ENCODE measurements around the gene ZNF660.
A peak's percentile ranks its signal among the peaks of the same experiment; 100 is the strongest.
"Not testable (repeated sequence)": the region's sequence is repeated elsewhere in the genome, so short reads cannot be mapped to it uniquely, and the experiment has no call there.

ZNF660 gene

DNA sequence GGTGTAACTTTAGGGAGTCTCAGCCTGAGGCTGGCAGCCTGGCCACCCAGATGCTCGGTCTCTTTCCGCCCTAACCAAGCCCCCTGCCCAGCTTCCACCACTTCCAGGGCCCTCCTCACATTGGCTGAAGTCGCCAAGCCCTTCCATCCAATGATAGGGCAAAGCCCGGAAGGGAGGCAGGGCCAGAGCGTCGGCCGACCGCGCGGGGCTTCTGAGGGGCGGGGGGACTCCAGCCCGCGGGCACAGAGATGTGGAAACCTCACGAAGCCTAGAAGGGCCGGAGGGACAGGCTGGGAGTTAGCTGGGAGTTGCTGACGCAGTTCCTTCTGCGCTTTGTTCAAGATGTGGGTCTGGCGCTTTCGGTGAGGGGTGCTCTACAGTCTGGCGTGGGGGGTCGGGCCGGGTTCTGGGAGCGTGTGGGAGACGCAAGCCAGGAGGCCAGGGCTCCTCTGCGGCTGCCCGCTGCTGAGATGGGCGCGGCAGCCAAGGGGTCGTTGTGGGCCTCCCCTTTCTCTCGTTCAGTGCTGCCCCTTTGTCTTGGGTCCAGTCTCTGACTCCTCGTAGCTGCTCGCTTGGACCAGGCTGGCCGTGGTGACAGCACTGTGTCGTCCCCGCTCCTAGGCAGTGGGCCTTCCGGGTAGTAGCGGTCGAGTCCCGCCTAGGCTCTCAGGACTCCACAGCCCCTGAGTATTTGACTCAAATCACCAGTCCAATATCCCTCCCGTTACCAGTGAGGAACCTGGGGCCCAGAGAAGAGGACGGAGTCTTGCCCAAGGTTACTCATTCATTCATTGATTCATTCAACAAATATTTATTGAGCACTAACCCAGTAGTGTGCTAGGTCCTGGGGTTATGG lies at the start of gene ZNF660:
Gene ZNF660, plus strand, starts transcription at position 319 of the 856 bp plus-strand sequence. CDS start 9,230 bp downstream, outside the sequence.
- DNase-seq: peak; percentile 2

DNA sequence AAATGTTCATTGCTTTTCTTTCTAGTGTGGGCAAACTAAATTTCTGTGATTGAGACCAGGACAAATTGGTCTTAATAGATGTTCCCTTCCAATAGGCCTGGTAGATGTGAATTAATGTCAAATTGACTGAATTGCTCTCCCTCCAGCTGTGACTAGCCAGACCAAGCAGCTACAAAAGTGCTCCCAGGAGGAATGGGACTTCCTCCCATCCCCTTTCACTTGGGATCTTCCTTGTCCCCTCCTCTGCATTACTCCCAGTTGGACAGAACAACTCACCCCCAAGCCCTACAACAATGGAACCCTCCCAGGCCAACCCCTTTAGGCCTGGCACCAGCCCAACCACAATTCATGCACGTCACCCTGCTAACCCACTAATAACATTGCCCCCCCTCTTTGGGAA lies 49.4 kb upstream of the ZNF660 start:
- no peak for DNase-seq

DNA sequence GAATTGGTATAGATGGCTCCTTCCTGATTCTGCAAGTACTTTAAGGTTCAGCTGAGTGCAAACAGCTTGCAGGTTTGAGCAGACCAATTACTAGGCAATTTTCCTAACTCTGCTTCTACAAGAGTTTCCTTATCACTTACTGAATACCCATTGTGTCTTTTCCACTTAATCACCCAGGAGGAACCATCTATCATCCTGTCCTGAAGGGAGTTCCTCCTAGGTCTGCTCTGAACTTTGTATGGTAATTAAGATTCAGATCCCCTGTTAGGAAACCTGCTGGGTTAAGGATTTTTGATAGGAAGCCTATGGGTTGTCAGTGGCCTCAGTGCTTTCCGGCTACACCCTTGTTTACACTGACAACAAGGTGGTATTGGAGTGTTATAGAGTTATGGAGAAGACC lies 40.0 kb upstream of the ZNF660 start:
- not testable (repeated sequence) for DNase-seq

DNA sequence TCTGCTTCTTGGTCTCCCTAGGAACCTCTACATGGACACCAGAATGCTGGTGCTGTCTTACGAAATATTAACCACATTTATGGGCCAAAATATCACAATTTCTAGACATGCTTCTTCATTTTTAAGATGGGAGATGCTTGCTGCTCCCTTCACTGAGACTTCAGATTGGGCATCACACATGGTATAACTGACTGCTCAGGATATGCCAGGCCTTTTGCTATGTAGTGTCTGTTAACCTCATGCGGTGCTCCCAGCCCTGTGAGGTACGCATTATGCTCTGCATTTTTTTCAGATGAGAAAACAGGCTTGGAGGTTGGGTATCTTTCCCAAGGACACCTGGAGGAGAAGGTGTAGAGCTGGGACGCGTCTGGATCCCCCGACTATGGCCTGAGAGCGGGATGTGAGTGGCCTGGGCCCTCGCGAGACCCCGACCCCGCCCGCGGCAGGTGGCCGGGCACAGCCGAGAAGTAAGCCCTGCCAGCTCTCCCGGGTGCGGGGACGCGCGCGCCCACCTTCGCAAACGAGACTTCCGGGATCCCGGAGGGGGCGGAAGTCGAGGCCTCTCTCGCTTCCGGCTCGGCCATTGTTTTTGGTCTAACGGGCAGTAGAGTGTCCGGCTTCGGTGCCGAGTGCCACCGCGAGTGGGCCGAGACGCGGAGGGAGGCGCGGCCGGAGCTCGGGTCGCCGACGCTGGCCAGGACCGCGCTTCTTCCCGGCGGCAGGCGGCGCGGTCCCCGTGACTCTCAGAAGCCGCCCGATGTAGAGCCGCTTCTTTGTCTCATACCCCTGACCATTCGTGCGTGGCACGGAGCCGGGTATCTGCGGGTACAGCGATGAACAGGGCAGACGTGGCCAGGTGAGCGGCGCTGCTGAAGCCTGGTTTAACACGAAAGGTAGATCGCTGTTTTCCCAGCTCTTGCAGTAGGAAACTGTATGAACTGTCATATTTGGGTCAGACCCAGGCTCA lies 29.9 kb upstream of the ZNF660 start, which contains the start of gene ZKSCAN7:
Gene ZKSCAN7, plus strand, starts transcription at position 568 of the 967 bp plus-strand sequence. CDS start 1,855 bp downstream, outside the sequence.
- DNase-seq: peak; percentile 61

DNA sequence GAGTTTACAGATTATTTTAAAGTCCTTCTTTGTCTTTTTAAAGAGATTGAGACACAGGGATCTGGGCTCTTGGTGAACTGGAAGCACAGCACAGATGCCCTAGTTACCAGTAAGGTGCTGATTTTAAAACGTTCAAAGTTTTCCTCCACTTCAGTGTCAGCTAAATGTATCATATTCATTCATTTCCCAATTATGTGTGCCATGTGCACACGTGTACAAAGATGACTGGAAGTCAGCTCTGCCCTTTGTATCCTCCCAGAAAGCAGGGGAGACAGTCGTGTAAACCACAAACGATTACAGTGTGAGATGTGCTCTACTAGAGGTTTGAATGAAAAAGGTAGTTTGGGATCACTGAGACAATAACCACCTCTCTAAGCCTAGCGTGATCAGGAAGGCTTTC lies 29.0 kb upstream of the ZNF660 start:
- no peak for DNase-seq

DNA sequence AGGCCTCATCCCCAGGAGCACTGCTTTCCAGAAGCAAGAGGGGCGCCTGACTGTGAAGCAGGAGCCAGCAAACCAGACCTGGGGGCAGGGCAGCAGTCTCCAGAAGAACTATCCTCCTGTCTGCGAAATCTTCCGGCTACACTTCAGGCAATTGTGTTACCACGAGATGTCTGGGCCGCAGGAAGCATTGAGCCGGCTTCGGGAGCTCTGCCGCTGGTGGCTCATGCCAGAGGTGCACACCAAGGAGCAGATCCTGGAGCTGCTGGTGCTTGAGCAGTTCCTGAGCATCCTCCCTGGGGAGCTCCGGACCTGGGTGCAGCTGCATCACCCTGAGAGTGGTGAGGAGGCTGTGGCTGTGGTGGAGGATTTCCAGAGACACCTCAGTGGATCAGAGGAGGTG lies 27.7 kb upstream of the ZNF660 start:
- no peak for DNase-seq

DNA sequence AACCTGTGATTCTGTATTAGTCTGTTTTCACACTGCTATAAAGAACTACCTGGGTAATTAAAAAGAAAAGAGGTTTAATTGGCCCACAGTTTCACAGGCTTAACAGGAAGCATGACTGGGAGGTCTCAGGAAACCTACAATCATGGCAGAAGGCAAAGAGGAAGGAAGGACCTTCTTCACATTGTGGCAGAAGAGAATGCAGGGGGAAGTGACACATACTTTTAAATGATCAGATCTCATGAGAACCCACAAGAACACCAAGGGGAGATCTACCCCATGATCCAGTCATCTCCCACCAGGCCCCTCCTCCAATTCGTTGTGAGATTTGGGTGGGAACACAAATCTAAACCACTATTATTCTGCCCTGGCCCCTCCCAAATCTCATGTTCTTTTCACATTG lies 23.7 kb upstream of the ZNF660 start:
- DNase-seq: no peak

DNA sequence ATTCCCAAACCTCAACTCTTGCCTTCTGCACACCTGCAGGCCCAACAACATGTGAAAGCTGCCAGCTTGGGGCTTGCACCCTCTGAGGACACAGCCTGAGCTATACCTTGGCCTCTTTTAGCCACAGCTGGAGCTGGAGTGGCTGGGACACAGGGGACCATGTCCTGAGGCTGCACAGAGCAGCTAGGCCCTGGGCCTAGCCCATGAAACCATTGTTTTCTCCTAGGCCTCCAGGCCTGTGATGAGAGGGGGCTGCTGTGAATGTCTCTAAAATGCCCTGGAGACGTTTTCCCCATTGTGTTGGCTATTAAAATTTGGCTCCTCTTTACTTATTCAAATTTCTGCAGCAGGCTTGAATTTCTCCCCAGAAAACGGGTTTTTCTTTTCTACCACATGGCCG lies 22.6 kb upstream of the ZNF660 start:
- no peak for DNase-seq

DNA sequence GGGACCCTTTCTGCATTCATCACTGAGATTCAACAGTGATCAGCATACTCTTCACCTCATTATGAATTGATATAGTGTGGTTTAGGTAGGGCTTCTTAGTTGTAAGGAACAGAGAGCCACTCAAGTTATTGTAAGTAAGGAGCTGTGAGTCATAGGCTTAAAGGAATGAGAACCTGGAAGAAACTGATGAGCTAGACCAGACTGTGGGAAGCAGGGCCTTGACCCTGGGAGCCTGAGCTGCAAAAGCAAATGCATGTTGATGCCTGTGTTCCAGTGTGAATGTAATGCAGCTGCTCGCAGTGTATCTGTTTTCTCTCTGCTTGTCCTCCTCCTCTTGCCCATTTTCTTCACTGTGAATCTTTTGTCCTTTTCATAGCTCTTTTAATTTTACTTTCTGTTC lies 16.2 kb upstream of the ZNF660 start:
- no peak for DNase-seq

DNA sequence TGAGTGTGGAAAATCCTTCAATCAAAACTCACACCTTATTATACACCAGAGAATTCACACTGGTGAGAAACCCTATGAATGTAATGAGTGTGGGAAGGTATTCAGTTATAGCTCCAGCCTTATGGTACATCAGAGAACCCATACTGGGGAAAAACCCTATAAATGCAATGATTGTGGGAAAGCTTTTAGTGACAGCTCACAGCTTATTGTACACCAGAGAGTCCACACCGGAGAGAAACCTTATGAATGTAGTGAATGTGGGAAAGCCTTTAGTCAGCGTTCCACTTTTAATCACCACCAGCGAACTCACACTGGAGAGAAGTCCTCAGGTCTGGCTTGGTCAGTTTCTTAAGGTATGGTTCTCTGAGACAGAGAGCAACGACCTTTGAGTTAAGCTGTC lies 13.7 kb upstream of the ZNF660 start:
- DNase-seq: no peak

DNA sequence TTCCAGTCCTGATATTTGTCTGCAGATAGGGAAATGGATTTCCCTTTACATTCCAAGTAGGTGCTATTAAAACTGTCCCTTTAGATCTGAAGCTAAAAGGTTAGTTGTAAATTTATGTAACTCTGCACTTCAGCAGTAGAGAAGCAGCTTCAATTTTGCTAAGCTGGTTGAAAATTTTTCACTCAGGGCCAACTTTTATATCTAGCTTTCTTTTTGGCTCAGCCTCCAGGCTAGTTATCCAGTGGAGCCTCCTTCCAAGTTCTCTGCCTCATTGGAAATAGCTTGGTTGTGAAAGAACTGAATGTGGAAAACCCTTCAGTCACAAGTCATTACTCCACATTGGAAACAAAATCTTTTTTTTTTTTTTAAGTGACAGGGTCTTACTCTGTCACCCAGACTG lies 8.2 kb upstream of the ZNF660 start:
- DNase-seq: no peak

DNA sequence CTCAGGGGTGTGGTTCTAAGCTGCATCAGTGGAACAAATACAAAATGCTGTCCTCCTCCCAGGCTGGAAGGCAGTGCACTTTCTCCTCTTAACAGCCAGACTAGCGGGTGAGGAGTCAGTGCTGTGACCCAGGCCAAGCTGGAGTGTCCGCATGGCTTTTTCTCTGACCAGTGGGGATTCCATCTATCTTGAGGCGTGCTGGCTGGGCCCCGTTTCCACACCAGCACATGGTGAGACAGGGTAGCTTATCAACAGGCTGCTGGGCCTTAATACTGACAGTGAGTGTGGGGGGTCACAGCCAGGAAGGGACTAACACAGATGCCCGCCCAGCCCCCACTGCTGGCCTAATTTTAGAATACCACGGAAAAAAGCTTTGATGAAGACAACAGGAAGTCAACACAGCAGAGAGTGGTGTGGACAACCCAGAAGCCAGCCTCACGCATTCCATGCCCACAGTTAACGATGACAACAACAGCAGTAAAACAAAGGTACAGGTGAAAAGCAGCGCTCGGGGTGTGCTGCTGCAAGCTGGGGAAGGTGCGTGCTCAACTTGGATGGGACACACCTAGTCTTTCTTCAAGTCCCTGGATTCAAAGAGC lies 7.3 kb upstream of the ZNF660 start:
- DNase-seq: not testable (repeated sequence)

DNA sequence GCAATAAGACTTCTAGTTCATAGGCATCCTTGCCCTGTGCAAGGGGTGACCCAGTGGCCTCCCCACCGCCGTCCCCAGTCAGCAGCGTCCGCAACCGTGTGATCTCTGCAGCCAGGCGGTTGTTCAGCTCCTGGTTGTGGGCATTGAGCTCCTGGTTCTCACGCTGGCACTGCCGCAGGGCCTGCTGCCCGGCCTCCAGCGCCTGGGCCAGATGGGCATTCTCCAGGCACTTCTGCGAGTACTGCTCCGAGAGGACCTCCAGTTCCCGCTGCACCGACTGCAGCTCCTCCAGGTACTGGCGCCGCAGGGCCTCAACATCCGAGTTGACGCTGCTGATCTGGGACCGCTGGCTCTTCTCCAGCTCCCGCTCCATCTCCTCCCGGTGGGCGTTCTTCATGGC lies 6.4 kb upstream of the ZNF660 start:
- not testable (repeated sequence) for DNase-seq

DNA sequence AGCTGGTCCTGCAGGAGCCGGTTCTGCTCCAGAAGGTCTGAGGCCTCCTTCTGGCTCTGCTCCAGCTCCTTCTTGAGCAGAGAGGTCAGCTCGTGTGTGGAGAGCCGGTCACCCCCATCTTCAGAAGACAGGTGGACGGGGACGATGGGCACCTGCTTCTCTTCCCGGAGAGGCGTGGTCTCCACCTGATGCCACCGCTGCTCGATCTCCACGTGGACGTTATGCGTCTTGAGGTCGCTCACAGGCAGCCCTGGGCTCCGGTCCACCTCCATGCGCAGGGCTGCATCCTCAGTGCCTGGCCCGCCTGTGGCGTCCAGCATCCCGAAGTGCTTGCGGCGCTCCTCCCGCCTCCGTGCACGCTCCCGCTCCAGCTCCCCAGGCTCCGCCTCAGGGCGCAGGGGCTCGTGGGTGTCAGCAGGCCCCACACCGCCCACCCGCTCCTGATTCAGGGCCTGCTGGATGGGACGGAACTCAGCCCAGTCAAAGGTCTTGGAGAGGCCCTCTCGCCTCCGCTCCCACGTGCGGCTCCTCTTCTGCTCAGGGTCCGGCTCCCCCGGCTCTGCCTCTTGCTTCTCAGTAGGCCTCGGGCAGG lies 5.7 kb upstream of the ZNF660 start:
- not testable (repeated sequence) for DNase-seq

DNA sequence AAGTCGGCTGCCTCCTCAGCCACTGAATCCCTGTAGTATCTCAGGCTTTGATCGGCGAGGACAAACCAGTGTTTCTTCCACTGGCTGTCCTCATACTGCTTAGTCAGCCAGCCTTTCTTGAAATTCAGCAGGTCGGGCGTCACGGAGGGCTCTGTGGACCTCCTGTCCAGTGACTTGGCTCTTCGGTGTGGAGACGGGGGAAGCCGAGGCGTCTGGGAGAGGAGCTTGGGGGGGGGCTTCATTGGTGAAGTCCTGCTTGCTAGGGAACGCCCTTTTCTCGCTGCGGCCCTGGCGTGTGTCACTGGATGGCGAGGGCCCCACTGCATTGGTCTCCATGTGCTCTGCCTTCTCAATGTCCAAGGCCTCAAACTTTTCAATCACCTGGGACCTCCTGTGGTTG lies 5.0 kb upstream of the ZNF660 start:
- not testable (repeated sequence) for DNase-seq

DNA sequence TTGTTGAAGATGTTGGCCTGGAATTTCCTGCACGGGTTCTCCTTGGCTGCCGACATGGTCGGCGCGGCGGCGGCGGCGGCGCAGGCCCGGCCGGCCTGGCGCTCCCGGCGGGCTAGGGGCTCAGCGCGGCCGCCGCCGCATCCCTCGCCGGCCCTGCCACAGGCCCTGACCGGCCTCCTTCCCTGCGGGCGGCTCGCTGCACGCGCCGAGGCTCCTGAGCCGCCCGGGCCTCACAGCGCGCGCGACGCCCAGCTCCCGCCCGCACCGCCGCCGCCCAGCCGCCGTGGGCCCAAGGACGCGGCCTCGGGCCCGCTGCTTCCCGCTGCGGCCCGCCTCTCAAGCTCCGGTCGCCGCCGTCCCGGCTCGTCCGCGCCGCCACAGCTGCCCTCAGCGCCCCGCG lies 3.8 kb upstream of the ZNF660 start:
- not testable (repeated sequence) for DNase-seq

DNA sequence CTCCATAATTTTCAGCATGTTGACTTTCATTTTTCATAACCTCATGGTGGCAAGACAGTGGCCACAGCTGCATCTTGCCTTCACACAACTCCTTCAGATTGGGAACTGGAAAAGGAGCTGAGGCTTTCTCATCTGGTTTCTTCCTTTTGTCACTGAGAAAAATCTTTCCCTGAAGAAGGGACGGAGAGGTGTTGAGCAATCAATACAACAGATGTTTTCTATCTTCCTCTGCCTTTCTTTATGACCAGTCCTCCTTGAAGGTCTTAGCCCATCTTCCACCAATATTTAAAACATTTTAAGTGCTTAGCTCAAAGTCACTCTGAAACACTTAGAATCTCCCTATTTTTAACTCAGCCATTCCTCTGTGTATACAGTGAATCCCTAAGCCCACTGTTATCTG lies 11.9 kb downstream of the ZNF660 start:
- no peak for DNase-seq

DNA sequence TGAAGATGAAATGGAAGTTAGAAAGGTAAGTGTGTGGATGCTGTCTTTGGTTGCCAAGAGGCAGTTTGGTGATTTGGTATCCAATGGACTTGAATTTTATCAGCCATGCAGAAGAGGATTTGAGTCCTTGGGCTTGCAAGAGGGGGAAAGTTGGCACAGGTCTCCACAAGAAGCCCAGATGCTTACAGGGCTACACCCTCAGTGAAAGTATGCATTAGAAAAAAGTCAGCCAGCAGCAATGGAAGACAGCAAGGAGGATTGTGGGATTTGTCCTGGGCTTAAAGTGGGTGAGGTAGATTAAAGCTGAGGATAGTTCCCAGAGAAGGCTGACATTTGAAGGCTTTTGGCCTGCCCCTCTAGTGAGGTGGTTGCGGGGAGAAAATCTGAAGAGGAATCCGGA lies 17.0 kb downstream of the ZNF660 start:
- no peak for DNase-seq

DNA sequence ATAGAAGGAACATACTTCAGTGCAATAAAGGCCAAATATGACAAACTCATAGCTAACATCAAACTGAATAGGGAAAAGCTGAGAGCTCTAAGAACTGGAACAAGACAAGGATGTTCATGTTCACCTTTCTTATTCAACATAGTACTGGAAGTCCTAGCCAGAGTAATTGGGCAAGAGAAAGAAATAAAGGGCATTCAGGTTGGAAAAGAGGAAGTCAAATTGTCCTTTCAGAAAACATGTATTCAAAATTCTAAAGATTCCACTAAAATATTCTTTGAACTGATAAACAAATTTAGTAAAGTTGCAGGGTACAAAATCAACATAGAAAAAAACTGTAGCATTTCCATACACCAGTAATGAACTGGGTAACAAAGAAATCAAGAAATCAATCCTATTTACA lies 27.9 kb downstream of the ZNF660 start:
- DNase-seq: no peak

DNA sequence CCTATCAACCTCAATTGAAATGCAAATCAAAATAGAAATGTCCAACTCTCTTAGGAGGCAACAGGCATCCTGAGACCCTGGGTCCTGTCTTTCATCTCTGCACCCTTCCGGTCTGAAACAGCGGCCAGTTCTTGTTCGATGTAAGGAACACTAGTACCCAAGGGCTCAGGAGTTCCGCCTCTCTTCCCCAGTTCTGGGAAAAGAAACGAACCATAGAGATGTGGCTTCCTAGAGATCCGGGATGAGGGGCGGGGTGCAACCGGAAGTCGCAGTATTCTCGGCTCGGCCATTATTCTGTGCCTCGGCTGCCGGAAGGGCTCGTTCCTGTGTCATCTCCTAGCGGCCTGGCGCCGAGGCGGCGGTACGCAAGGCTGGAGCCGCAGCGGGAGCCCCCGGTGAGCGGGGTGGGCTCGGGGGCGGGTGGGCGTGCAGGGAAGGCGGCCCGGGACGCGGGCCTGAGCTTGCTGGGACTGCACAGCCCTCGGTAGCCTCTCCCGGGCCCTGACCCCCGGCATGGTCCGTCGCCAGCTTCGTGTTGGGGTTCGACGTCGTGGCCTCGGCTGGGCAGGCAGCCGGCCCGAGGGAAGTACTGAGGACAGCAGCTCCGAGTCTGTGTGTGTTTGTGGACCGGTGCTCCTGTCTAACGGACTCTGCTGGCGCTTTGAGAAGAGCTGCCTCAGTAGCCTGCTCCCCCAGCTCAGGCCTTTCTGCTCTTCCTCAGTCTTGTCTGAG lies 40.2 kb downstream of the ZNF660 start, which contains the start of gene ZNF197:
Gene ZNF197, plus strand, starts transcription at position 288 of the 732 bp plus-strand sequence. CDS start 4,119 bp downstream, outside the sequence.
- DNase-seq: peak; percentile 65

DNA sequence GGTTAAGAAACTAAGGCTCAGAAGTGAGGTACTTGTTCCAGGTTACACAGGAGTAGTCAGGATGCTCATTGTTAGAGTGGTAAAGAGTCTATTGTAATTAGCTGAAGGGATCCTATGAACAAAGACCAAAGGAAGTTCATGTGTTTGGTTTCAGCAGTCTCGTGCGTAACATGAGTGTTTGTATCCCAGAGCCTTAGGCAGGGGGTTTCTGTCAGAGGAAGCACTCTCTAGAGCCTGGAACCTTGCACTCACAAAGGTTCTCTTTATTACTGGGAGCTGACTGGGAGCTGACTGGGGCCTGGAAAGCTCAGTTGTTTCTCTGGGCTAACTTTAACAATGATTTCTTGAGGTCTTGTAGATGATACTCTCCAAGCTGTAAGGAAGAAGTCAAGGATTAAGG lies 44.0 kb downstream of the ZNF660 start:
- no peak for DNase-seq

DNA sequence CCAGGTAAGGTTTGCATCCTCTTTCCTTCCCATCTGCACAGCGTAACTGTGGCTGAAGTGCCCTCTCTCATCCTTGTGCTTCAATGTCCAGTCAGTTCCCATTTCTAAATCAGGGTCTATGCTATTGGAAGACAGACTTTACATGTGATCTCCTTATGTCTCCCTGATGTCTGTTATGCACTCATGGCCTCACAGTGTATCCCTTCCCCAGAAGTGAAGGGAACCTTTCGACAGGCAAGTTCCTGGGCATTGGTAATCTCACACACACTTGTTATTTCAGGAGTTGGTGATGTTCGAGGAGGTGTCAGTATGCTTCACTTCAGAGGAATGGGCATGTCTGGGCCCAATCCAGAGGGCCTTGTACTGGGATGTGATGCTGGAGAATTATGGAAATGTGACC lies 47.4 kb downstream of the ZNF660 start:
- no peak for DNase-seq

Data from CD4-positive, alpha-beta T cell treated with Interleukin-17A for 4 hours (primary cell).